HG03571 (cell line): ENCODE data around the gene RAD17.
"Not testable (repeated sequence)": the region's sequence is repeated elsewhere in the genome, so short reads cannot be mapped to it uniquely, and the experiment has no call there.

Experiments used
- ATAC-seq: cut with Tn5 transposase; IDR thresholded peaks from one replicate; pipeline ENCODE4 v1.9.1; 2021; ENCODE audit not compliant: unreplicated experiment

RAD17 gene

GRCh38 chr5:69372394-69372793, 2.8 kb downstream of the RAD17 start:
- no peak for ATAC-seq

- peak; percentile 61 for ATAC-seq
Observed at GRCh38 chr5:69374911-69375446, 5.4 kb downstream of the RAD17 start.

- no peak for ATAC-seq
Observed at GRCh38 chr5:69378376-69378775, 8.8 kb downstream of the RAD17 start.

- ATAC-seq = no peak
Observed at GRCh38 chr5:69404659-69405330, 35.2 kb downstream of the RAD17 start.

GRCh38 chr5:69414885-69415583, 45.4 kb downstream of the RAD17 start, which contains the start of gene MARVELD2:
Gene MARVELD2, plus strand, starts transcription at chr5:69415116. Its CDS starts 4,270 bp downstream, at chr5:69419386.
- ATAC-seq = peak; percentile 74

- ATAC-seq = no peak
Observed at GRCh38 chr5:69415584-69415958, 46.0 kb downstream of the RAD17 start.

GRCh38 chr5:69416180-69416579, 46.6 kb downstream of the RAD17 start:
- no peak for ATAC-seq

GRCh38 chr5:69416699-69417098, 47.1 kb downstream of the RAD17 start:
- ATAC-seq = no peak

GRCh38 chr5:69418554-69418953, 48.9 kb downstream of the RAD17 start:
- no peak for ATAC-seq

GRCh38 chr5:69431424-69432303, 62.0 kb downstream of the RAD17 start:
- no peak for ATAC-seq

- ATAC-seq = no peak
Observed at GRCh38 chr5:69432412-69433206, 63.0 kb downstream of the RAD17 start.

- ATAC-seq = not testable (repeated sequence)
Observed at GRCh38 chr5:69435276-69435884, 65.8 kb downstream of the RAD17 start.

GRCh38 chr5:69444127-69444754, 74.6 kb downstream of the RAD17 start:
- no peak for ATAC-seq

GRCh38 chr5:69449511-69449910, 79.9 kb downstream of the RAD17 start:
- ATAC-seq = no peak

GRCh38 chr5:69450116-69450515, 80.5 kb downstream of the RAD17 start:
- ATAC-seq = no peak

- ATAC-seq = not testable (repeated sequence)
Observed at GRCh38 chr5:69450527-69450926, 80.9 kb downstream of the RAD17 start.

- no peak for ATAC-seq
Observed at GRCh38 chr5:69451941-69452647, 82.5 kb downstream of the RAD17 start.

- ATAC-seq = not testable (repeated sequence)
Observed at GRCh38 chr5:69453487-69453886, 83.9 kb downstream of the RAD17 start.
